HEK293 (cell line): ENCODE results near the gene SPRED3.
A peak's percentile ranks its signal among the peaks of the same experiment; 100 is the strongest.

Experiments
- EGR2 ChIP-seq: fragments of 450-650 bp; formaldehyde crosslinking; IDR thresholded peaks from 2 replicates; pipeline ENCODE4 v1.5.1; 2016; ENCODE audit warnings: low read depth, missing biosample characterization, missing genetic modification characterization
- ELK4 ChIP-seq: IDR thresholded peaks from 2 replicates; pipeline ENCODE4 v1.6.1; 2011; ENCODE audit warnings: mild to moderate bottlenecking, low read depth, low read length, borderline replicate concordance
- GLI2 ChIP-seq: fragments of 450-650 bp; formaldehyde crosslinking; IDR thresholded peaks from 2 replicates; pipeline ENCODE4; 2017; ENCODE audit warnings: missing biosample characterization, missing genetic modification characterization, low read depth, borderline replicate concordance
- GLIS2 ChIP-seq: fragments of 450-650 bp; formaldehyde crosslinking; IDR thresholded peaks from 2 replicates; pipeline ENCODE4 v1.5.1; 2016; ENCODE audit warnings: missing biosample characterization, missing genetic modification characterization
- KLF8 ChIP-seq: fragments of 450-650 bp; formaldehyde crosslinking; IDR thresholded peaks from 2 replicates; pipeline ENCODE4 v1.5.1; 2016; ENCODE audit warnings: missing biosample characterization, missing genetic modification characterization
- REPIN1 ChIP-seq: fragments of 450-650 bp; formaldehyde crosslinking; IDR thresholded peaks from 2 replicates; pipeline ENCODE4 v1.5.1; 2017; ENCODE audit warnings: missing biosample characterization, missing genetic modification characterization, low read depth
- ZBTB11 ChIP-seq: fragments of 450-650 bp; formaldehyde crosslinking; conservative IDR thresholded peaks from 2 replicates; pipeline ENCODE4 v1.5.1; 2016; ENCODE audit warnings: low read depth, missing biosample characterization, missing genetic modification characterization
- ZBTB49 ChIP-seq: fragments of 450-650 bp; formaldehyde crosslinking; IDR thresholded peaks from 2 replicates; pipeline ENCODE4 v1.5.1; 2016; ENCODE audit warnings: missing biosample characterization, missing genetic modification characterization, low read depth
- ZNF121 ChIP-seq: fragments of 450-650 bp; formaldehyde crosslinking; IDR thresholded peaks from 2 replicates; pipeline ENCODE4 v1.5.1; 2016; ENCODE audit warnings: missing biosample characterization, missing genetic modification characterization
- ZNF184 ChIP-seq: fragments of 450-650 bp; IDR thresholded peaks from 2 replicates; pipeline ENCODE4 v1.5.1; 2018; ENCODE audit warnings: missing biosample characterization, mild to moderate bottlenecking, missing genetic modification characterization
- ZNF214 ChIP-seq: fragments of 450-650 bp; formaldehyde crosslinking; IDR thresholded peaks from 2 replicates; pipeline ENCODE4 v1.5.1; 2017; ENCODE audit warnings: missing biosample characterization, mild to moderate bottlenecking, missing genetic modification characterization, borderline replicate concordance
- ZNF324 ChIP-seq: fragments of 450-650 bp; formaldehyde crosslinking; IDR thresholded peaks from 2 replicates; pipeline ENCODE4 v1.5.1; 2016; ENCODE audit warnings: missing biosample characterization, missing genetic modification characterization
- ZNF335 ChIP-seq: fragments of 450-650 bp; formaldehyde crosslinking; conservative IDR thresholded peaks from 2 replicates; pipeline ENCODE4 v1.5.1; 2016; ENCODE audit warnings: missing biosample characterization, missing genetic modification characterization
- ZNF350 ChIP-seq: fragments of 450-650 bp; formaldehyde crosslinking; IDR thresholded peaks from 2 replicates; pipeline ENCODE4 v1.5.0; 2017; ENCODE audit warnings: missing biosample characterization, mild to moderate bottlenecking, missing genetic modification characterization
- ZNF398 ChIP-seq: fragments of 450-650 bp; formaldehyde crosslinking; IDR thresholded peaks from 2 replicates; pipeline ENCODE4 v1.5.1; 2017; ENCODE audit warnings: missing biosample characterization, missing genetic modification characterization
- ZNF529 ChIP-seq: fragments of 450-650 bp; formaldehyde crosslinking; IDR thresholded peaks from 2 replicates; pipeline ENCODE4 v1.5.1; 2017; ENCODE audit warnings: missing genetic modification characterization, missing biosample characterization; ENCODE audit not compliant: insufficient replicate concordance
- ZNF544 ChIP-seq: fragments of 450-650 bp; formaldehyde crosslinking; IDR thresholded peaks from 2 replicates; pipeline ENCODE4 v1.5.0; 2017; ENCODE audit warnings: missing biosample characterization, missing genetic modification characterization
- ZNF561 ChIP-seq: fragments of 450-650 bp; IDR thresholded peaks from 2 replicates; pipeline ENCODE4 v1.5.1; 2018; ENCODE audit warnings: missing biosample characterization, missing genetic modification characterization, borderline replicate concordance
- ZNF654 ChIP-seq: fragments of 450-650 bp; formaldehyde crosslinking; IDR thresholded peaks from 2 replicates; pipeline ENCODE4 v1.5.1; 2016; ENCODE audit warnings: low read depth, missing biosample characterization, missing genetic modification characterization
- TF ChIP-seq, protein P1 (sequence below): fragments of 450-650 bp; IDR thresholded peaks from 2 replicates; pipeline ENCODE4 v1.5.1; 2018; ENCODE audit warnings: missing biosample characterization, missing genetic modification characterization
- TF ChIP-seq, protein P2 (sequence below): fragments of 450-650 bp; formaldehyde crosslinking; conservative IDR thresholded peaks from 2 replicates; pipeline ENCODE4 v1.5.1; 2016; ENCODE audit warnings: low read depth, missing biosample characterization, missing genetic modification characterization

The SPRED3 gene

DNA sequence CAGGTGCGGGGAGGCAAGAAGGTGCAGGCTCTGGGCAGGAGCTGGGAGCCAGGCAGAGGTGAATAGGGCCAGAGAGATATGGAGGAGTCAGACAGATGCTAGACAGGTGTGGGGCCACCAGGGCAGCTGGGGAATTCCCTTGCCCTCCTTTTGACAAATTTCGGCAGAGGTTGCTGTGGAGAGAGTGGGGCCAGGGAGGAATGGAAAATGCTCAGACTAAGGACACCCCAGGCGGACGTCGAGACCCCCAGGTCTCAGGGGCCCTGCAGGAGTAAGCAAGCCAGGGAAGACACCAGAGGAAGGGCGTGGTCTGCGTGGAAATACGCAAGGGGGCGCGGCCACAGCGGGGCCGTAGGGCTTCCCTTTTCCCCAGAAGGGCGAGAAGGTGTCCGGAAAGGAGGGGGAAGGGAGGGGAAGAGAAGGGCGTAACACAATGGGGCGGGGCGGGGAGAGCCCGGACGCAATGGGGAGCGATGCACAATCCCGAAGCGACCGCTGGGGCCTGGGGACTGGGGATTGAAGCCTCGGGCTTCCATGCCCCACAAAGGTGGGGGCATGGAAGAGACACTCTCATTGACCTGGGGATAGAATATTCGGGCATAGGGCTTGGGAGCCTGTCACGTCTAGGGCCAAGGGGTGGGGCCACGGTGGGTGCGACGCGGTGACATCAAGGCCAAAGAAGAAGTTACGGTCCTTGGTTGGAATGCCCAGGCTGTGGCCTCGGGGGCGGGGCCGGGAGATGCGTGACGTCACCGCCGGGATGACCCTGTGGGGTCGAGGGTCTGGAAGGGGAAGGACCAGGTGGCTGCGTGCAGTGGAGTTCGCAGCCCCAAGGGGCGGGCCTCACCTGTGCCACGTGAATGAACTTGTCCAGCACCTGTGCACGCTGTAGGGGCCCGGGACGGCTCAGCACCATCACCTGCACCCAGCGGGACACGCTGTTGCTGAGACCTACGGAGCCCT lies 29.3 kb downstream of the SPRED3 start (continued):
- no peak for TF ChIP-seq ZNF184 (tag by site-specific recombination)
- TF ChIP-seq ZNF214 (tag by site-specific recombination): no peak
- TF ChIP-seq ZBTB11 (tag by site-specific recombination): peak; percentile 98
- peak; percentile 39 for TF ChIP-seq GLIS2
- TF ChIP-seq, protein P1, sequence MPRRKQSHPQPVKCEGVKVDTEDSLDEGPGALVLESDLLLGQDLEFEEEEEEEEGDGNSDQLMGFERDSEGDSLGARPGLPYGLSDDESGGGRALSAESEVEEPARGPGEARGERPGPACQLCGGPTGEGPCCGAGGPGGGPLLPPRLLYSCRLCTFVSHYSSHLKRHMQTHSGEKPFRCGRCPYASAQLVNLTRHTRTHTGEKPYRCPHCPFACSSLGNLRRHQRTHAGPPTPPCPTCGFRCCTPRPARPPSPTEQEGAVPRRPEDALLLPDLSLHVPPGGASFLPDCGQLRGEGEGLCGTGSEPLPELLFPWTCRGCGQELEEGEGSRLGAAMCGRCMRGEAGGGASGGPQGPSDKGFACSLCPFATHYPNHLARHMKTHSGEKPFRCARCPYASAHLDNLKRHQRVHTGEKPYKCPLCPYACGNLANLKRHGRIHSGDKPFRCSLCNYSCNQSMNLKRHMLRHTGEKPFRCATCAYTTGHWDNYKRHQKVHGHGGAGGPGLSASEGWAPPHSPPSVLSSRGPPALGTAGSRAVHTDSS: no peak
- TF ChIP-seq ELK4: no peak
- TF ChIP-seq ZNF544 (tag by site-specific recombination): no peak
- no peak for TF ChIP-seq ZNF350 (tag by site-specific recombination)
- peak; percentile 20; the same call in 1 of the 2 replicates for TF ChIP-seq EGR2 (tag by site-specific recombination)
- TF ChIP-seq ZNF561 (tag by site-specific recombination): no peak
- peak; percentile 88 for TF ChIP-seq ZNF335 (tag by site-specific recombination)
- TF ChIP-seq GLI2 (tag by site-specific recombination): no peak
- no peak for TF ChIP-seq ZNF654 (tag by site-specific recombination)
- peak; percentile 95 for TF ChIP-seq ZNF398 (tag by site-specific recombination)
- no peak for TF ChIP-seq ZNF529 (tag by site-specific recombination)
- TF ChIP-seq ZBTB49 (tag by site-specific recombination): no peak
- TF ChIP-seq ZNF121 (tag by site-specific recombination): no peak
- no peak; the same call in 1 of the 2 replicates for TF ChIP-seq ZNF324 (tag by site-specific recombination)
- no peak for TF ChIP-seq REPIN1 (tag by site-specific recombination)
- TF ChIP-seq KLF8 (tag by site-specific recombination): peak; percentile 67; the same call in 1 of the 2 replicates
- TF ChIP-seq, protein P2, sequence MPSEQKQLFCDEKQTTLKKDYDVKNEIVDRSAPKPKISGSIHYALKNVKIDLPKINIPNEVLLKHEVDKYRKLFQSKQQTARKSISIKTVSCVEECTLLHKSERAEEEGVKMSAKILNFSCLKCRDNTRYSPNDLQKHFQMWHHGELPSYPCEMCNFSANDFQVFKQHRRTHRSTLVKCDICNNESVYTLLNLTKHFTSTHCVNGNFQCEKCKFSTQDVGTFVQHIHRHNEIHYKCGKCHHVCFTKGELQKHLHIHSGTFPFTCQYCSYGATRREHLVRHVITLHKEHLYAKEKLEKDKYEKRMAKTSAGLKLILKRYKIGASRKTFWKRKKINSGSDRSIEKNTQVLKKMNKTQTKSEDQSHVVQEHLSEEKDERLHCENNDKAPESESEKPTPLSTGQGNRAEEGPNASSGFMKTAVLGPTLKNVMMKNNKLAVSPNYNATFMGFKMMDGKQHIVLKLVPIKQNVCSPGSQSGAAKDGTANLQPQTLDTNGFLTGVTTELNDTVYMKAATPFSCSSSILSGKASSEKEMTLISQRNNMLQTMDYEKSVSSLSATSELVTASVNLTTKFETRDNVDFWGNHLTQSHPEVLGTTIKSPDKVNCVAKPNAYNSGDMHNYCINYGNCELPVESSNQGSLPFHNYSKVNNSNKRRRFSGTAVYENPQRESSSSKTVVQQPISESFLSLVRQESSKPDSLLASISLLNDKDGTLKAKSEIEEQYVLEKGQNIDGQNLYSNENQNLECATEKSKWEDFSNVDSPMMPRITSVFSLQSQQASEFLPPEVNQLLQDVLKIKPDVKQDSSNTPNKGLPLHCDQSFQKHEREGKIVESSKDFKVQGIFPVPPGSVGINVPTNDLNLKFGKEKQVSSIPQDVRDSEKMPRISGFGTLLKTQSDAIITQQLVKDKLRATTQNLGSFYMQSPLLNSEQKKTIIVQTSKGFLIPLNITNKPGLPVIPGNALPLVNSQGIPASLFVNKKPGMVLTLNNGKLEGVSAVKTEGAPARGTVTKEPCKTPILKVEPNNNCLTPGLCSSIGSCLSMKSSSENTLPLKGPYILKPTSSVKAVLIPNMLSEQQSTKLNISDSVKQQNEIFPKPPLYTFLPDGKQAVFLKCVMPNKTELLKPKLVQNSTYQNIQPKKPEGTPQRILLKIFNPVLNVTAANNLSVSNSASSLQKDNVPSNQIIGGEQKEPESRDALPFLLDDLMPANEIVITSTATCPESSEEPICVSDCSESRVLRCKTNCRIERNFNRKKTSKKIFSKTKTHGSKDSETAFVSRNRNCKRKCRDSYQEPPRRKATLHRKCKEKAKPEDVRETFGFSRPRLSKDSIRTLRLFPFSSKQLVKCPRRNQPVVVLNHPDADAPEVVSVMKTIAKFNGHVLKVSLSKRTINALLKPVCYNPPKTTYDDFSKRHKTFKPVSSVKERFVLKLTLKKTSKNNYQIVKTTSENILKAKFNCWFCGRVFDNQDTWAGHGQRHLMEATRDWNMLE: no peak
